Neural cell (in vitro differentiated cells): ENCODE results near the gene PIAS2. TPM values are rescaled to one million over a fixed set of nuclear protein-coding genes. Genes with fewer than 3 reads are reported as not detected.

Experiments used
- H2AFZ ChIP-seq: fragments of 200-600, 300-800 bp; sonication (generic), shearing (Covaris generic); 2 replicates; pipeline ENCODE4 v1.6.0; 2014; ENCODE audit warnings: low read depth, mild to moderate bottlenecking, antibody characterized with exemption, low read length, moderate library complexity
- H3F3A ChIP-seq: fragments of 200-600 bp; shearing (Covaris generic); 2 replicates; pipeline ENCODE4 v1.6.1; 2016; ENCODE audit warnings: mild to moderate bottlenecking, moderate library complexity, mixed read lengths, antibody characterized with exemption, low read length; ENCODE audit not compliant: insufficient read depth, poor library complexity, severe bottlenecking
- H3K27ac ChIP-seq: fragments of 200-600, 300-800 bp; sonication (generic), shearing (Covaris generic); 2 replicates; pipeline ENCODE4 v1.5.1; 2014; ENCODE audit warnings: mild to moderate bottlenecking, low read length, moderate library complexity
- H3K27me3 ChIP-seq: fragments of 300-800, 200-600 bp; sonication (generic), shearing (Covaris generic); 2 replicates; pipeline ENCODE4 v1.6.0; 2014; ENCODE audit warnings: mild to moderate bottlenecking, low read depth, low read length, moderate library complexity; ENCODE audit not compliant: insufficient read depth
- H3K36me3 ChIP-seq: fragments of 300-800, 200-600 bp; sonication (generic), shearing (Covaris generic); 2 replicates; pipeline ENCODE4 v1.5.1; 2014; ENCODE audit warnings: mild to moderate bottlenecking, antibody characterized with exemption, low read length, moderate library complexity; ENCODE audit not compliant: insufficient read depth
- H3K4me2 ChIP-seq: fragments of 300-800, 200-600 bp; sonication (generic), shearing (Covaris generic); 2 replicates; pipeline ENCODE4 v1.6.0; 2014; ENCODE audit warnings: mild to moderate bottlenecking, low read length
- H3K4me3 ChIP-seq: fragments of 300-800, 200-600 bp; sonication (generic), shearing (Covaris generic); 2 replicates; pipeline ENCODE4 v1.5.1; 2014; ENCODE audit warnings: mild to moderate bottlenecking, low read length, moderate library complexity
- H3K79me2 ChIP-seq: fragments of 200-600 bp; shearing (Covaris generic); replicated peaks from 2 replicates; pipeline ENCODE4 v1.6.0; 2014; ENCODE audit warnings: mild to moderate bottlenecking, low read length, moderate library complexity; ENCODE audit not compliant: insufficient read depth
- H3K9ac ChIP-seq: fragments of 300-800, 200-600 bp; sonication (generic), shearing (Covaris generic); 2 replicates; pipeline ENCODE4 v1.6.1; 2016; ENCODE audit warnings: mild to moderate bottlenecking, low read length, mixed read lengths
- H3K9me2 ChIP-seq: fragments of 200-600 bp; shearing (Covaris generic); 2 replicates; pipeline ENCODE4 v1.6.1; 2016; ENCODE audit warnings: mild to moderate bottlenecking, low read length, mixed read lengths; ENCODE audit not compliant: insufficient read depth
- H3K9me3 ChIP-seq: fragments of 200-600, 300-800 bp; sonication (generic), shearing (Covaris generic); 2 replicates; pipeline ENCODE4 v1.6.1; 2016; ENCODE audit warnings: mild to moderate bottlenecking, mixed run types, low read length, moderate library complexity, mixed read lengths
- H4K20me1 ChIP-seq: fragments of 200-600 bp; shearing (Covaris generic); 2 replicates; pipeline ENCODE4 v1.6.1; 2016; ENCODE audit warnings: mild to moderate bottlenecking, mixed run types; ENCODE audit not compliant: insufficient read depth
- EP300 ChIP-seq: fragments of 450-650 bp; conservative IDR thresholded peaks from 2 replicates; pipeline ENCODE4 v1.6.1; 2014; ENCODE audit warnings: antibody characterized with exemption, mild to moderate bottlenecking, moderate library complexity; ENCODE audit not compliant: poor library complexity, severe bottlenecking
- EZH2 ChIP-seq: fragments of 200-600, 300-800 bp; shearing (Covaris generic), sonication (generic); IDR thresholded peaks from 2 replicates; pipeline ENCODE4 v1.6.1; 2014; ENCODE audit warnings: antibody characterized with exemption, low read length, borderline replicate concordance, mild to moderate bottlenecking; ENCODE audit not compliant: insufficient read depth, poor library complexity, severe bottlenecking
- MXI1 ChIP-seq: fragments of 450-650 bp; conservative IDR thresholded peaks from 2 replicates; pipeline ENCODE4 v1.6.1; 2014; ENCODE audit warnings: antibody characterized with exemption, mild to moderate bottlenecking; ENCODE audit not compliant: poor library complexity, severe bottlenecking
- POLR2AphosphoS5 ChIP-seq: IDR thresholded peaks from 2 replicates; pipeline ENCODE4 v1.6.1; 2012
- RAD21 ChIP-seq: fragments of 450-650 bp; conservative IDR thresholded peaks from 2 replicates; pipeline ENCODE4 v1.6.1; 2014; ENCODE audit warnings: antibody characterized with exemption, mild to moderate bottlenecking, moderate library complexity
- SMC3 ChIP-seq: fragments of 450-650 bp; conservative IDR thresholded peaks from 2 replicates; pipeline ENCODE4 v1.6.1; 2014; ENCODE audit warnings: antibody characterized with exemption, mild to moderate bottlenecking, moderate library complexity; ENCODE audit not compliant: poor library complexity
- TAF1 ChIP-seq: IDR thresholded peaks from 2 replicates; pipeline ENCODE4 v1.6.1; 2012; ENCODE audit warnings: low read depth
- polyA plus RNA-seq: library from polyadenylated mRNA; depleted of rRNA; stranded (reverse); fragments of >200 nt; gene quantifications from 2 replicates; pipeline ENCODE4 v1.2.3, GENCODE V29; 2014
- TF ChIP-seq, protein P1 (sequence below): fragments of 450-650 bp; IDR thresholded peaks from 2 replicates; pipeline ENCODE4 v1.5.1; 2014; ENCODE audit warnings: antibody characterized with exemption, mild to moderate bottlenecking, moderate library complexity; ENCODE audit not compliant: poor library complexity, severe bottlenecking
- TF ChIP-seq, protein P2 (sequence below): IDR thresholded peaks from 2 replicates; pipeline ENCODE4 v1.6.1; 2012; ENCODE audit warnings: borderline replicate concordance

The PIAS2 gene
- polyA plus RNA-seq, 1 donor from 2014 or later = 32.1 TPM

DNA sequence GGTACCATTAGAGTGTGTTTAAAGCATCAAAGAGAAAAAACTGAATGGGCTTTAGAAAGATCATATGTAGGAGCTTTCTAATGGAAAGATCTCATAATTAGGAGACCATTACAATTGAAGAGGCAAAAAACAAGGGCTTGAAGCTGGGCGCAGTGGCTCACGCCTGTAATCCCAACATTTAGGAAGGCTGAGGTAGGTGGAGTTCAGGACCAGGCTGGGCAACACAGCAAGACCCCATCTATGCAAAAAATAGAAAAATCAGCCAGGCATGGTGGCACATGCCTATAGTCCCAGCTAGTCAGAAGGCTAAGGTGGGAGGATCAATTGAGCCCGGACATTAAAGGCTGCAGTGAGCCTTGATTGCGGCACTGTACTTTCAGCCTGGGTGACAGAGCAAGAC is 59.0 kb downstream of the PIAS2 start:
- Histone ChIP-seq H2AFZ (no peak overlapping the region), H3F3A (no peaks in the 10 kb centered on the region), H3K27ac (no peak overlapping the region), H3K9ac (no peak overlapping the region), H3K79me2 (no peaks in the 10 kb centered on the region), H3K9me3 (no peaks in the 10 kb centered on the region), H3K27me3 (no peaks in the 10 kb centered on the region), H3K36me3 (no peaks in the 10 kb centered on the region), H3K4me3 (no peak overlapping the region), H3K9me2 (no peaks in the 10 kb centered on the region), H3K4me2 (no peak overlapping the region), H4K20me1 (no peaks in the 10 kb centered on the region)
- TF ChIP-seq TAF1 = no peak
- no peak for TF ChIP-seq RAD21
- TF ChIP-seq SMC3 = no peak
- TF ChIP-seq EP300 = no peak
- TF ChIP-seq, protein P1, sequence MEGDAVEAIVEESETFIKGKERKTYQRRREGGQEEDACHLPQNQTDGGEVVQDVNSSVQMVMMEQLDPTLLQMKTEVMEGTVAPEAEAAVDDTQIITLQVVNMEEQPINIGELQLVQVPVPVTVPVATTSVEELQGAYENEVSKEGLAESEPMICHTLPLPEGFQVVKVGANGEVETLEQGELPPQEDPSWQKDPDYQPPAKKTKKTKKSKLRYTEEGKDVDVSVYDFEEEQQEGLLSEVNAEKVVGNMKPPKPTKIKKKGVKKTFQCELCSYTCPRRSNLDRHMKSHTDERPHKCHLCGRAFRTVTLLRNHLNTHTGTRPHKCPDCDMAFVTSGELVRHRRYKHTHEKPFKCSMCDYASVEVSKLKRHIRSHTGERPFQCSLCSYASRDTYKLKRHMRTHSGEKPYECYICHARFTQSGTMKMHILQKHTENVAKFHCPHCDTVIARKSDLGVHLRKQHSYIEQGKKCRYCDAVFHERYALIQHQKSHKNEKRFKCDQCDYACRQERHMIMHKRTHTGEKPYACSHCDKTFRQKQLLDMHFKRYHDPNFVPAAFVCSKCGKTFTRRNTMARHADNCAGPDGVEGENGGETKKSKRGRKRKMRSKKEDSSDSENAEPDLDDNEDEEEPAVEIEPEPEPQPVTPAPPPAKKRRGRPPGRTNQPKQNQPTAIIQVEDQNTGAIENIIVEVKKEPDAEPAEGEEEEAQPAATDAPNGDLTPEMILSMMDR = no peak
- TF ChIP-seq POLR2AphosphoS5 = no peak
- TF ChIP-seq EZH2 = no peak
- no peak for TF ChIP-seq MXI1
- TF ChIP-seq, protein P2, sequence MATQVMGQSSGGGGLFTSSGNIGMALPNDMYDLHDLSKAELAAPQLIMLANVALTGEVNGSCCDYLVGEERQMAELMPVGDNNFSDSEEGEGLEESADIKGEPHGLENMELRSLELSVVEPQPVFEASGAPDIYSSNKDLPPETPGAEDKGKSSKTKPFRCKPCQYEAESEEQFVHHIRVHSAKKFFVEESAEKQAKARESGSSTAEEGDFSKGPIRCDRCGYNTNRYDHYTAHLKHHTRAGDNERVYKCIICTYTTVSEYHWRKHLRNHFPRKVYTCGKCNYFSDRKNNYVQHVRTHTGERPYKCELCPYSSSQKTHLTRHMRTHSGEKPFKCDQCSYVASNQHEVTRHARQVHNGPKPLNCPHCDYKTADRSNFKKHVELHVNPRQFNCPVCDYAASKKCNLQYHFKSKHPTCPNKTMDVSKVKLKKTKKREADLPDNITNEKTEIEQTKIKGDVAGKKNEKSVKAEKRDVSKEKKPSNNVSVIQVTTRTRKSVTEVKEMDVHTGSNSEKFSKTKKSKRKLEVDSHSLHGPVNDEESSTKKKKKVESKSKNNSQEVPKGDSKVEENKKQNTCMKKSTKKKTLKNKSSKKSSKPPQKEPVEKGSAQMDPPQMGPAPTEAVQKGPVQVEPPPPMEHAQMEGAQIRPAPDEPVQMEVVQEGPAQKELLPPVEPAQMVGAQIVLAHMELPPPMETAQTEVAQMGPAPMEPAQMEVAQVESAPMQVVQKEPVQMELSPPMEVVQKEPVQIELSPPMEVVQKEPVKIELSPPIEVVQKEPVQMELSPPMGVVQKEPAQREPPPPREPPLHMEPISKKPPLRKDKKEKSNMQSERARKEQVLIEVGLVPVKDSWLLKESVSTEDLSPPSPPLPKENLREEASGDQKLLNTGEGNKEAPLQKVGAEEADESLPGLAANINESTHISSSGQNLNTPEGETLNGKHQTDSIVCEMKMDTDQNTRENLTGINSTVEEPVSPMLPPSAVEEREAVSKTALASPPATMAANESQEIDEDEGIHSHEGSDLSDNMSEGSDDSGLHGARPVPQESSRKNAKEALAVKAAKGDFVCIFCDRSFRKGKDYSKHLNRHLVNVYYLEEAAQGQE = no peak

DNA sequence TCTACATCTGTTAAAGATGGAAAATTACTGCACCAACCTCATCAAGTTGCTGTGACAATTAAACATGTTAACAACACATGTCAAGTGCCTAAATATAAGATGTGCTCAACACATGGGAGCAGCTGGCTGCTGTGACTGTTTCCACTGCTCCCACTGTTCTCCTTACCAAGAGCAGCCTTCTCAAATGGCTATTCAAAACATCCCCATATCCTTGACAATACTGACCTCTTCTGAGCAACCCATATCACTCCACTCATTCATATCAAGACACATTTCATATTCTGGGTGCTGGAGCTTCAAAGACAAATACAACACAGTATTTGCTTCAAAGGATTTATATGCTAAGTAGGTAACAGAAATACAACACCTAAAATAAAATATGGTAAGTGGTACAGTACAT is 60.3 kb downstream of the PIAS2 start:
- TF ChIP-seq SMC3 (no peak), RAD21 (peak; percentile 21)
- Histone ChIP-seq H3K9me2 (no peaks in the 10 kb centered on the region), H3K36me3 (no peaks in the 10 kb centered on the region), H3F3A (no peaks in the 10 kb centered on the region), H3K4me2 (no peak overlapping the region), H3K27ac (no peak overlapping the region), H3K9ac (no peak overlapping the region), H4K20me1 (no peaks in the 10 kb centered on the region), H3K9me3 (no peaks in the 10 kb centered on the region), H3K4me3 (no peak overlapping the region), H3K27me3 (no peaks in the 10 kb centered on the region), H2AFZ (no peak overlapping the region), H3K79me2 (no peaks in the 10 kb centered on the region)

DNA sequence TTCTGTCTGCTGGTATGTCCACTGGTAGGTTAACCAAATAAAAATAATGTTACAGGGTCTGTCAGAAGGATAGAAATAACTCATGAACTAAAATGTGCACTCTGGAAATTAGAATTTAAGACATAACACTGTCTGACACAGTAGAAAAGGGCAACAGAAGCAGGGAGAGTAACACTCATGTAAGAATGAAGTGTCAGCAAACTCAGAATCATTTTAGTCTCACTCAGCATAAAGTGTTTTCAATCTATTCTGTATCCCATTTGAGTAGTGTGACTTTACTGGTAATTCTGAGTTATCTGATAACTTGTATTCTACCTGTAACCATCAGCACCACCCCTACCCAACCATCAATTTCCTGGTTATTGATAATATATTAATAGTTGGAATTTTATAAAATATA is 68.3 kb downstream of the PIAS2 start:
- Histone ChIP-seq H3F3A (no peaks in the 10 kb centered on the region), H3K9me2 (no peaks in the 10 kb centered on the region), H4K20me1 (no peaks in the 10 kb centered on the region), H3K4me2 (no peak overlapping the region), H3K27ac (no peak overlapping the region), H2AFZ (no peak overlapping the region), H3K4me3 (no peak overlapping the region), H3K9ac (no peak overlapping the region), H3K27me3 (no peaks in the 10 kb centered on the region), H3K36me3 (no peaks in the 10 kb centered on the region), H3K79me2 (no peaks in the 10 kb centered on the region), H3K9me3 (no peaks in the 10 kb centered on the region)
- TF ChIP-seq RAD21 = no peak
- no peak for TF ChIP-seq SMC3
- no peak for TF ChIP-seq EP300
- TF ChIP-seq, protein P1 = no peak
- TF ChIP-seq, protein P2 = no peak
